Measurements from ENCODE around the gene SIRPA. TPM values are rescaled to one million over a fixed set of nuclear protein-coding genes. Genes with fewer than 3 reads are reported as not detected.

The SIRPA gene
- polyA plus RNA-seq, 1 donor from 2014 or later = 8.0 TPM

DNA sequence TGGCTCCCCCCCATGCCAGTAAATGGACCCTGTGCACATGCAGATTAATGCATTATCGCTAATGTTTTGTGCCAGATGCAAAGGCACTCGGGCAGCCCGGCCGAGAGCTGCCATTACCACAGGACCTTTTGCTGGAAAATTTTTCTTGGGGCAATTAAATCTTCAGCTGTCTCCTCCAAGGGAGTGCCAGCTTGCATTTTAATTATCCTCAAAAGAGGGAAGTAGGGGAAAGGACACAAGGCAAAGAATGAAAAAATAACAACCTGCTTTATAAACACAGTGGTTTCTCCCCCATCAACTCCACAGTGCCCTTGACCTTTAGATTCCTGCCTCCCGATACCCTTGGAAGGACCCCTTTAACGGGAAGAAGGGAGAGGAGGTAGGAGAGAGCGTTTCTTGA lies 50.5 kb downstream of the SIRPA start:
- Histone ChIP-seq H3K79me2 (replicated peaks; ENCODE audit: insufficient read depth, low read length) (no peaks in the 10 kb centered on the region), H3K4me2 (ENCODE audit: low read length) (no peak overlapping the region), H3F3A (ENCODE audit: insufficient read depth, low read length, poor library complexity, severe bottlenecking) (no peaks in the 10 kb centered on the region), H4K20me1 (ENCODE audit: insufficient read depth) (no peaks in the 10 kb centered on the region), H3K9ac (ENCODE audit: low read length) (no peak overlapping the region), H3K27ac (ENCODE audit: low read length) (no peak overlapping the region), H2AFZ (ENCODE audit: low read depth, low read length) (no peak overlapping the region), H3K27me3 (ENCODE audit: insufficient read depth, low read depth, low read length) (peaks cover 22% of the 10 kb centered on the region), H3K9me3 (ENCODE audit: low read length) (no peaks in the 10 kb centered on the region), H3K4me3 (ENCODE audit: low read length) (no peak overlapping the region), H3K9me2 (ENCODE audit: insufficient read depth, low read length) (no peaks in the 10 kb centered on the region), H3K36me3 (ENCODE audit: insufficient read depth, low read length) (no peaks in the 10 kb centered on the region)
- TF ChIP-seq POLR2AphosphoS5 (IDR thresholded peaks at IDR 0.05) (no peak), RAD21 (conservative IDR thresholded peaks at IDR 0.05) (no peak), SMC3 (conservative IDR thresholded peaks at IDR 0.05; ENCODE audit: poor library complexity) (no peak), EP300 (conservative IDR thresholded peaks at IDR 0.05; ENCODE audit: poor library complexity, severe bottlenecking) (no peak), EZH2 (IDR thresholded peaks at IDR 0.05; ENCODE audit: borderline replicate concordance, insufficient read depth, low read length, poor library complexity, severe bottlenecking) (no peak), MXI1 (conservative IDR thresholded peaks at IDR 0.05; ENCODE audit: poor library complexity, severe bottlenecking) (no peak), TAF1 (IDR thresholded peaks at IDR 0.05; ENCODE audit: low read depth) (no peak)
- TF ChIP-seq, protein P1, sequence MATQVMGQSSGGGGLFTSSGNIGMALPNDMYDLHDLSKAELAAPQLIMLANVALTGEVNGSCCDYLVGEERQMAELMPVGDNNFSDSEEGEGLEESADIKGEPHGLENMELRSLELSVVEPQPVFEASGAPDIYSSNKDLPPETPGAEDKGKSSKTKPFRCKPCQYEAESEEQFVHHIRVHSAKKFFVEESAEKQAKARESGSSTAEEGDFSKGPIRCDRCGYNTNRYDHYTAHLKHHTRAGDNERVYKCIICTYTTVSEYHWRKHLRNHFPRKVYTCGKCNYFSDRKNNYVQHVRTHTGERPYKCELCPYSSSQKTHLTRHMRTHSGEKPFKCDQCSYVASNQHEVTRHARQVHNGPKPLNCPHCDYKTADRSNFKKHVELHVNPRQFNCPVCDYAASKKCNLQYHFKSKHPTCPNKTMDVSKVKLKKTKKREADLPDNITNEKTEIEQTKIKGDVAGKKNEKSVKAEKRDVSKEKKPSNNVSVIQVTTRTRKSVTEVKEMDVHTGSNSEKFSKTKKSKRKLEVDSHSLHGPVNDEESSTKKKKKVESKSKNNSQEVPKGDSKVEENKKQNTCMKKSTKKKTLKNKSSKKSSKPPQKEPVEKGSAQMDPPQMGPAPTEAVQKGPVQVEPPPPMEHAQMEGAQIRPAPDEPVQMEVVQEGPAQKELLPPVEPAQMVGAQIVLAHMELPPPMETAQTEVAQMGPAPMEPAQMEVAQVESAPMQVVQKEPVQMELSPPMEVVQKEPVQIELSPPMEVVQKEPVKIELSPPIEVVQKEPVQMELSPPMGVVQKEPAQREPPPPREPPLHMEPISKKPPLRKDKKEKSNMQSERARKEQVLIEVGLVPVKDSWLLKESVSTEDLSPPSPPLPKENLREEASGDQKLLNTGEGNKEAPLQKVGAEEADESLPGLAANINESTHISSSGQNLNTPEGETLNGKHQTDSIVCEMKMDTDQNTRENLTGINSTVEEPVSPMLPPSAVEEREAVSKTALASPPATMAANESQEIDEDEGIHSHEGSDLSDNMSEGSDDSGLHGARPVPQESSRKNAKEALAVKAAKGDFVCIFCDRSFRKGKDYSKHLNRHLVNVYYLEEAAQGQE (IDR thresholded peaks at IDR 0.05; ENCODE audit: borderline replicate concordance) = no peak
- TF ChIP-seq, protein P2, sequence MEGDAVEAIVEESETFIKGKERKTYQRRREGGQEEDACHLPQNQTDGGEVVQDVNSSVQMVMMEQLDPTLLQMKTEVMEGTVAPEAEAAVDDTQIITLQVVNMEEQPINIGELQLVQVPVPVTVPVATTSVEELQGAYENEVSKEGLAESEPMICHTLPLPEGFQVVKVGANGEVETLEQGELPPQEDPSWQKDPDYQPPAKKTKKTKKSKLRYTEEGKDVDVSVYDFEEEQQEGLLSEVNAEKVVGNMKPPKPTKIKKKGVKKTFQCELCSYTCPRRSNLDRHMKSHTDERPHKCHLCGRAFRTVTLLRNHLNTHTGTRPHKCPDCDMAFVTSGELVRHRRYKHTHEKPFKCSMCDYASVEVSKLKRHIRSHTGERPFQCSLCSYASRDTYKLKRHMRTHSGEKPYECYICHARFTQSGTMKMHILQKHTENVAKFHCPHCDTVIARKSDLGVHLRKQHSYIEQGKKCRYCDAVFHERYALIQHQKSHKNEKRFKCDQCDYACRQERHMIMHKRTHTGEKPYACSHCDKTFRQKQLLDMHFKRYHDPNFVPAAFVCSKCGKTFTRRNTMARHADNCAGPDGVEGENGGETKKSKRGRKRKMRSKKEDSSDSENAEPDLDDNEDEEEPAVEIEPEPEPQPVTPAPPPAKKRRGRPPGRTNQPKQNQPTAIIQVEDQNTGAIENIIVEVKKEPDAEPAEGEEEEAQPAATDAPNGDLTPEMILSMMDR (IDR thresholded peaks at IDR 0.05; ENCODE audit: poor library complexity, severe bottlenecking) = no peak

DNA sequence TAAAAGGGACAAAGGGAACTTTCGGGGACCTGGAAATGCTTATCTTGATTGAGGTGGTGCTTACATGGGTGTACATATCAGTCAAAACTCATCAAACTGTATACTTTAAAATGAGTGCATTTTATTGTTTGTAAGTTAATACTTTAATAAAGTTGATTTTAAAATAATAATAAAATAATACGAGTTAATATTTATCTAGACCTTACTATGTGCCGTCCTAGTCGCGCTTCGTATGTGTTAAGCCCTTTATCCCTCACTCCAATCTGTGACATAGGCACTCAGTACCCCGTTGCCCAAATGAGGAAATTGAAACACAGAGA lies 51.2 kb downstream of the SIRPA start:
- H3K9ac ChIP-seq (ENCODE audit: low read length) = no peak overlapping the region
- H4K20me1 ChIP-seq (ENCODE audit: insufficient read depth) = no peaks in the 10 kb centered on the region
- H3K27ac ChIP-seq (ENCODE audit: low read length) = no peak overlapping the region
- no peaks in the 10 kb centered on the region for H3K9me3 ChIP-seq (ENCODE audit: low read length)
- H2AFZ ChIP-seq (ENCODE audit: low read depth, low read length) = no peak overlapping the region
- no peaks in the 10 kb centered on the region for H3K36me3 ChIP-seq (ENCODE audit: insufficient read depth, low read length)
- H3F3A ChIP-seq (ENCODE audit: insufficient read depth, low read length, poor library complexity, severe bottlenecking) = no peaks in the 10 kb centered on the region
- peaks cover 22% of the 10 kb centered on the region for H3K27me3 ChIP-seq (ENCODE audit: insufficient read depth, low read depth, low read length)
- H3K4me2 ChIP-seq (ENCODE audit: low read length) = no peak overlapping the region
- no peak overlapping the region for H3K4me3 ChIP-seq (ENCODE audit: low read length)
- no peaks in the 10 kb centered on the region for H3K9me2 ChIP-seq (ENCODE audit: insufficient read depth, low read length)
- no peaks in the 10 kb centered on the region for H3K79me2 ChIP-seq (replicated peaks; ENCODE audit: insufficient read depth, low read length)
- TF ChIP-seq RAD21 (conservative IDR thresholded peaks at IDR 0.05) (no peak), MXI1 (conservative IDR thresholded peaks at IDR 0.05; ENCODE audit: poor library complexity, severe bottlenecking) (no peak), EZH2 (IDR thresholded peaks at IDR 0.05; ENCODE audit: borderline replicate concordance, insufficient read depth, low read length, poor library complexity, severe bottlenecking) (no peak), EP300 (conservative IDR thresholded peaks at IDR 0.05; ENCODE audit: poor library complexity, severe bottlenecking) (no peak), TAF1 (IDR thresholded peaks at IDR 0.05; ENCODE audit: low read depth) (no peak), POLR2AphosphoS5 (IDR thresholded peaks at IDR 0.05) (no peak), SMC3 (conservative IDR thresholded peaks at IDR 0.05; ENCODE audit: poor library complexity) (no peak)
- TF ChIP-seq, protein P1 (IDR thresholded peaks at IDR 0.05; ENCODE audit: borderline replicate concordance) = no peak
- TF ChIP-seq, protein P2 (IDR thresholded peaks at IDR 0.05; ENCODE audit: poor library complexity, severe bottlenecking) = no peak

Data from neural cell (in vitro differentiated cells).